Esophagus muscularis mucosa (tissue), 4 donors: ENCODE data around the gene VPS13D. TPM values are rescaled to one million over a fixed set of nuclear protein-coding genes. Genes with fewer than 3 reads are reported as not detected.
"Not testable (repeated sequence)": the region's sequence is repeated elsewhere in the genome, so short reads cannot be mapped to it uniquely, and the experiment has no call there.

Experiments used
- DNase-seq: peaks from one replicate; pipeline ENCODE4 v3.0.0-alpha.2; 2017; ENCODE audit errors: extremely low spot score
- H3K27ac ChIP-seq, 4 donors: fragments of 200-600 bp; sonication (generic); replicated peaks in 1 of 4; 1 replicate in 3 of 4; 2 replicates in 1 of 4; pipeline ENCODE4 v1.5.1; 2016 to 2019; ENCODE audit warnings: mild to moderate bottlenecking in 1 of 4
- H3K27me3 ChIP-seq, 4 donors: fragments of 200-600 bp; sonication (generic); one replicate each; pipeline versions ENCODE4 v1.5.1 to v1.6.0; 2016 to 2019
- H3K36me3 ChIP-seq, 4 donors: fragments of 200-600 bp; sonication (generic); one replicate each; pipeline ENCODE4 v1.5.1; 2016 to 2019
- H3K4me1 ChIP-seq, 4 donors: fragments of 200-600 bp; sonication (generic); one replicate each; pipeline ENCODE4 v1.5.1; 2016 to 2019
- H3K4me3 ChIP-seq, 4 donors: fragments of 200-600 bp; sonication (generic); 1 replicate in 2 of 4; 2 replicates in 2 of 4; pipeline ENCODE4 v1.5.1; 2016 to 2019; ENCODE audit warnings: mild to moderate bottlenecking in 4 of 4, moderate library complexity in 1 of 4
- H3K9me3 ChIP-seq, 4 donors: fragments of 200-600 bp; sonication (generic); 1 replicate in 3 of 4; 2 replicates in 1 of 4; pipeline ENCODE4 v1.5.1; 2016 to 2019
- EP300 ChIP-seq: sonication (generic); formaldehyde crosslinking; IDR thresholded peaks from one replicate; pipeline ENCODE4 v1.6.1; 2017; ENCODE audit warnings: antibody characterized with exemption
- POLR2A ChIP-seq: fragments of 450-650 bp; IDR thresholded peaks from one replicate; pipeline ENCODE4 v1.6.1; 2017; ENCODE audit warnings: antibody characterized with exemption, moderate library complexity, mild to moderate bottlenecking, low read depth
- POLR2AphosphoS5 ChIP-seq, 2 donors: sonication (generic); formaldehyde crosslinking; IDR thresholded peaks; one replicate each; pipeline ENCODE4 v1.6.1; 2017; ENCODE audit warnings: antibody characterized with exemption in 2 of 2
- WGBS: methylation state at CpG from one replicate; pipeline ENCODE4 v1.1.5; 2018; 5-methylcytosine and 5-hydroxymethylcytosine counted together
- intact Hi-C: fragments of 100-400 bp; cut with DNase I; formaldehyde crosslinking; loops from one replicate; pipeline ENCODE4 v1.15.1; 2023
- total RNA-seq, 4 donors: library from RNA; depleted of rRNA; stranded (reverse); fragments of >200 nt; gene quantifications; one replicate each; pipeline versions ENCODE4 v1.1.0 to v1.2.1, GENCODE V29; 2016
- TF ChIP-seq, protein P1 (sequence below), 3 experiments: fragments of 200-600 bp in 2 of 3; fragments of 450-650 bp in 1 of 3; sonication (generic) in 2 of 3; IDR thresholded peaks; one replicate each; pipeline ENCODE4 v1.5.1; 2017 to 2019; ENCODE audit warnings: antibody characterized with exemption in 3 of 3, mild to moderate bottlenecking in 2 of 3, moderate library complexity in 1 of 3

VPS13D gene
- total RNA-seq, 4 donors from 2014 or later = 67.8 to 93.3 (median 85.4) TPM

DNA sequence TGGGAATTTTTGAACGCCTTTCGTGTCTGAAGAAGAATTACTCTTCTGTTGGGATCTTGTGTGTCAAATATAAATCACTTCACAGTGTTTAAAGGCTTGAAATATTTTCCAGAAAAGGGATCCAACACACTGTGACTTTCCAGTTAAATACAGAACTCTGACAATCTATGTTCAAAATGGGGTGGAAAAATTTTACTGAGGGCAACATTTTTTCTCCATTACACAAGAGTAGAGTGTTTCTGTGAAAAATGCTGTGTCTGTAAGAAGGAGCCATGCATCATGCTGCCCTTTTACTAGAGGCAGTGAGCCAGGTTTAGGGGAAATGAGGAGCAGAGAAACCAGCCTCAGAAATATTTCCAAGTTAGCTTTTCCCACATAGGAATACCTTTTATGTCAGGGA lies 86.5 kb downstream of the VPS13D start:
- WGBS = 36% methylated on average over 2 of the region's 2 CpGs
- DNase-seq = no peak
- H3K27me3 ChIP-seq = no peaks in the 10 kb centered on the region
- no peak overlapping the region for H3K4me3 ChIP-seq
- peaks cover 7 to 71% (median 58%) of the 10 kb centered on the region in 4 donors for H3K4me1 ChIP-seq
- intact Hi-C loops = no loop called here
- H3K27ac ChIP-seq = peak overlapping the region; percentile 76 to 89 (median 84)
- H3K9me3 ChIP-seq = no peaks in the 10 kb centered on the region
- TF ChIP-seq, protein P1, sequence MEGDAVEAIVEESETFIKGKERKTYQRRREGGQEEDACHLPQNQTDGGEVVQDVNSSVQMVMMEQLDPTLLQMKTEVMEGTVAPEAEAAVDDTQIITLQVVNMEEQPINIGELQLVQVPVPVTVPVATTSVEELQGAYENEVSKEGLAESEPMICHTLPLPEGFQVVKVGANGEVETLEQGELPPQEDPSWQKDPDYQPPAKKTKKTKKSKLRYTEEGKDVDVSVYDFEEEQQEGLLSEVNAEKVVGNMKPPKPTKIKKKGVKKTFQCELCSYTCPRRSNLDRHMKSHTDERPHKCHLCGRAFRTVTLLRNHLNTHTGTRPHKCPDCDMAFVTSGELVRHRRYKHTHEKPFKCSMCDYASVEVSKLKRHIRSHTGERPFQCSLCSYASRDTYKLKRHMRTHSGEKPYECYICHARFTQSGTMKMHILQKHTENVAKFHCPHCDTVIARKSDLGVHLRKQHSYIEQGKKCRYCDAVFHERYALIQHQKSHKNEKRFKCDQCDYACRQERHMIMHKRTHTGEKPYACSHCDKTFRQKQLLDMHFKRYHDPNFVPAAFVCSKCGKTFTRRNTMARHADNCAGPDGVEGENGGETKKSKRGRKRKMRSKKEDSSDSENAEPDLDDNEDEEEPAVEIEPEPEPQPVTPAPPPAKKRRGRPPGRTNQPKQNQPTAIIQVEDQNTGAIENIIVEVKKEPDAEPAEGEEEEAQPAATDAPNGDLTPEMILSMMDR (IDR thresholded peaks at IDR 0.05) = no peak
- no peak for TF ChIP-seq EP300
- peak in 1 of 2 donors; percentile 50 for TF ChIP-seq POLR2AphosphoS5 (IDR thresholded peaks at IDR 0.05)
- TF ChIP-seq POLR2A = no peak
- H3K36me3 ChIP-seq = peaks cover 27 to 89% (median 53%) of the 10 kb centered on the region in 4 donors

DNA sequence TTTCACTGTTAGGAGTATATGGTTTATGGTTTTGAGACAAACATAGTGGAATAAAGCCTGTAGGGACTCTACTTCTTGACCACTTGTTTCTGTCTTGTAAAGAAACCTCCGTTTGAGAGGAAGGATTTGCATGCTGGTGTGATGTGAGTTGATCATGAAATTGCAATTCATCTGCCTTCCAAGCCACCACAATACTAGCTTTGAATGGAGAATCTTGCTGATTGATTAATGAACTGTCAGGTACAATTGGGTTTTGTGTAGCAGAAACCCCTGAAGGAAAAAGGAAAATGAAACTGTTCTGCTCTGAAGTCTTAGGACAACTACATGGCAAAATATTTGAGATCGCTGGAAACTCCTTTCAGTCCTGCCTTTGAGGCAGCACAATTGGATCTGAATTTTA lies 90.7 kb downstream of the VPS13D start:
- WGBS = 48% methylated on average over 2 of the region's 2 CpGs
- Histone ChIP-seq H3K36me3 (peaks cover 30 to 96% (median 62%) of the 10 kb centered on the region in 4 donors), H3K4me3 (no peak overlapping the region), H3K9me3 (no peaks in the 10 kb centered on the region), H3K27ac (peak overlapping the region; percentile 14 to 89 (median 80)), H3K4me1 (peaks cover 5 to 51% (median 45%) of the 10 kb centered on the region in 4 donors), H3K27me3 (no peaks in the 10 kb centered on the region)
- TF ChIP-seq EP300 = no peak
- TF ChIP-seq, protein P1 (IDR thresholded peaks at IDR 0.05) = no peak
- no peak for TF ChIP-seq POLR2AphosphoS5 (IDR thresholded peaks at IDR 0.05)
- no peak for TF ChIP-seq POLR2A
- DNase-seq = no peak
- intact Hi-C loops = no loop called here

DNA sequence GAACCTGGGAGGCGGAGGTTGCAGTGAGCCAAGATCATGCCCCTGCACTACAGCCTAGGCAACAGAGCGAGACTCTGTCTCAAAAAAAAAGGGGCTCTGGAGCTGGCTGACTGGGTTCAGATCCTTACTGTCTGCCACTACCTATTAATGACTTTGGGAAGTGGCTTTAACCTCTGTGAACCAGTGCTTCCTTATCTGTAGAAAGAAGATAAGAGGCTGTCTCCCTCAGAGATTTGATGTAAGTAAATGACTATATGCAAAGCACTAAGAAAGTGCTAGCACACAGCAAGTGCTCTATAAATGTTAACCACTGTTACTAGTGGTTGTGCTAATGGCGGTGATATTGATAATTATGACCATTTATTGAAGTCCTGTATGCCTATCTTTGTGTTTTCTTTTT lies 94.6 kb downstream of the VPS13D start:
- Histone ChIP-seq H3K36me3 (peaks cover 25 to 82% (median 66%) of the 10 kb centered on the region in 4 donors), H3K27me3 (no peaks in the 10 kb centered on the region), H3K27ac (no peak overlapping the region), H3K4me3 (no peak overlapping the region), H3K4me1 (peaks cover 0 to 19% (median 15%) of the 10 kb centered on the region in 4 donors), H3K9me3 (no peaks in the 10 kb centered on the region)
- no peak for DNase-seq
- 92% methylated on average over 3 of the region's 3 CpGs for WGBS
- intact Hi-C loops = no loop called here
- no peak for TF ChIP-seq POLR2A
- no peak for TF ChIP-seq POLR2AphosphoS5 (IDR thresholded peaks at IDR 0.05)
- no peak for TF ChIP-seq EP300
- TF ChIP-seq, protein P1 (IDR thresholded peaks at IDR 0.05) = no peak

DNA sequence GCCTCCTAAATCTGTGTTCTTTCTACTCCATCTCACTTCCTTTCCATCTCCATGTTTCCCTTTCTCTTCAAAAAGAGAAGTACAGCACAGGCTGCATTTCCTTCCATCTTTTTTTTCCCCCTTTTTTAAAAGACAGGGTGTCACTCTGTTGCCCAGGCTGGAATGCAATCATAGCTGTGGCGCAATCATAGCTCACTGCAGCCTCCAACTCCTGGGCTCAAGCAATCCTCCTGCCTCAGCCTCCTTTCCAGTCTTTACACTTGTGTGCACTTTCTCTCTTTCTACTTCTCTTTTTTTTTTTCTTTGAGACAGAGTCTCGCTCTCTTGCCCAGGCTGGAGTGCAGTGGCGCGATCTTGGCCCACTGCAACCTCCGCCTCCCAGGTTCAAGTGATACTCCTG lies 95.1 kb downstream of the VPS13D start:
- intact Hi-C loops, H3K27ac ChIP-seq, H3K4me3 ChIP-seq, H3K9me3 ChIP-seq, H3K27me3 ChIP-seq: not testable (repeated sequence)
- Histone ChIP-seq H3K4me1 (peaks cover 0 to 13% (median 11%) of the 10 kb centered on the region in 4 donors), H3K36me3 (peaks cover 20 to 82% (median 66%) of the 10 kb centered on the region in 4 donors)
- 98% methylated on average over 5 of the region's 5 CpGs for WGBS
- DNase-seq = peak; percentile 14

DNA sequence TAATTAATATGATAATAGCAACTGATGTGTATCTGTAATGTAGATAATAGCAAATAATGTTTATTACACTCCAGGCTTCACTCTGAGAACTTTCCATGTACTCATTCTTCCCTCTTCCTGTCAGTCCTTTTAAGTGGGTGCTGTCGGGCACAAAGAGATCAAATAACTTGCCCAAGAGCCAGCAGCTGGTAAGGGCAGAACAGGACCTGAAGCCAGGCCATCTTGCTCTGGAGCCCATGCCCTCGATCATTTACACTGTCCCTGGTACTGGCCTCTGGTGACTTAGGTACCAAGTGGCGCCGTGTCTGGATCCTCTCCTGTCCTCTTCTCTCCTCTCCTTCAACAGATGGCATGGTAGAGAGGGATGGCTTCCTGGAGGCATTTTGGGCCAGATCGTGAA lies 97.2 kb downstream of the VPS13D start:
- WGBS = 100% methylated on average over 5 of the region's 5 CpGs
- H3K27ac ChIP-seq = no peak overlapping the region
- intact Hi-C loops = no loop called here
- DNase-seq = no peak
- H3K4me1 ChIP-seq = no peaks in the 10 kb centered on the region
- H3K9me3 ChIP-seq = no peaks in the 10 kb centered on the region
- no peak for TF ChIP-seq POLR2A
- TF ChIP-seq EP300 = no peak
- no peak for TF ChIP-seq POLR2AphosphoS5 (IDR thresholded peaks at IDR 0.05)
- TF ChIP-seq, protein P1 (IDR thresholded peaks at IDR 0.05) = no peak
- peaks cover 32 to 84% (median 65%) of the 10 kb centered on the region in 4 donors for H3K36me3 ChIP-seq
- H3K27me3 ChIP-seq = no peaks in the 10 kb centered on the region
- no peak overlapping the region for H3K4me3 ChIP-seq
